Measurements from ENCODE around the gene MYCBPAP.

MYCBPAP gene

GRCh38 chr17:50520483-50520882, 12.2 kb downstream of the MYCBPAP start:
- ChIA-PET POLR2A (no interaction called here), CTCF (interaction anchor here (0.8 to 1.5 kb wide), 4 partner anchors 11 to 123 kb away, joined by 3 to 6 read pairs (median 4); partner anchors contain the start of gene EPN3)
- no peak for TF ChIP-seq CTCF (IDR thresholded peaks at IDR 0.05; ENCODE audit: control extremely low read depth, extremely low read depth, low read depth, missing control alignments)
- DNase-seq (ENCODE audit: extremely low spot score): no peak

- POLR2A ChIA-PET: no interaction called here
- DNase-seq (ENCODE audit: extremely low spot score): no peak
- no peak for TF ChIP-seq CTCF (IDR thresholded peaks at IDR 0.05; ENCODE audit: control extremely low read depth, extremely low read depth, low read depth, missing control alignments)
- CTCF ChIA-PET: interaction anchor here (1.2 to 1.5 kb wide), 3 partner anchors 10 to 42 kb away, joined by 4 to 6 read pairs (median 5); partner anchors contain the start of gene EPN3
Measured at GRCh38 chr17:50521514-50521913, 13.3 kb downstream of the MYCBPAP start.

- no peak for TF ChIP-seq CTCF (IDR thresholded peaks at IDR 0.05; ENCODE audit: control extremely low read depth, extremely low read depth, low read depth, missing control alignments)
- POLR2A ChIA-PET: no interaction called here
- CTCF ChIA-PET: no interaction called here
- no peak for DNase-seq (ENCODE audit: extremely low spot score)
Measured at GRCh38 chr17:50522766-50523165, 14.5 kb downstream of the MYCBPAP start.

- no peak for TF ChIP-seq CTCF (IDR thresholded peaks at IDR 0.05; ENCODE audit: control extremely low read depth, extremely low read depth, low read depth, missing control alignments)
- ChIA-PET POLR2A (no interaction called here), CTCF (no interaction called here)
- DNase-seq (ENCODE audit: extremely low spot score): no peak
Measured at GRCh38 chr17:50523208-50523607, 15.0 kb downstream of the MYCBPAP start.

- no peak for DNase-seq (ENCODE audit: extremely low spot score)
- no peak for TF ChIP-seq CTCF (IDR thresholded peaks at IDR 0.05; ENCODE audit: control extremely low read depth, extremely low read depth, low read depth, missing control alignments)
- ChIA-PET POLR2A (no interaction called here), CTCF (no interaction called here)
Measured at GRCh38 chr17:50524838-50525237, 16.6 kb downstream of the MYCBPAP start.

GRCh38 chr17:50527155-50527762, 19.0 kb downstream of the MYCBPAP start:
- CTCF ChIA-PET: interaction anchor here (1.6 kb wide), 1 partner anchor 11 kb away, joined by 5 read pairs; no protein-coding TSS in a partner anchor
- no peak for DNase-seq (ENCODE audit: extremely low spot score)
- POLR2A ChIA-PET: no interaction called here
- TF ChIP-seq CTCF (IDR thresholded peaks at IDR 0.05; ENCODE audit: control extremely low read depth, extremely low read depth, low read depth, missing control alignments): no peak

All from GM10248 (cell line).